ENCODE data around the gene C5AR1.
"Not testable (repeated sequence)": the region's sequence is repeated elsewhere in the genome, so short reads cannot be mapped to it uniquely, and the experiment has no call there.

The C5AR1 gene

DNA sequence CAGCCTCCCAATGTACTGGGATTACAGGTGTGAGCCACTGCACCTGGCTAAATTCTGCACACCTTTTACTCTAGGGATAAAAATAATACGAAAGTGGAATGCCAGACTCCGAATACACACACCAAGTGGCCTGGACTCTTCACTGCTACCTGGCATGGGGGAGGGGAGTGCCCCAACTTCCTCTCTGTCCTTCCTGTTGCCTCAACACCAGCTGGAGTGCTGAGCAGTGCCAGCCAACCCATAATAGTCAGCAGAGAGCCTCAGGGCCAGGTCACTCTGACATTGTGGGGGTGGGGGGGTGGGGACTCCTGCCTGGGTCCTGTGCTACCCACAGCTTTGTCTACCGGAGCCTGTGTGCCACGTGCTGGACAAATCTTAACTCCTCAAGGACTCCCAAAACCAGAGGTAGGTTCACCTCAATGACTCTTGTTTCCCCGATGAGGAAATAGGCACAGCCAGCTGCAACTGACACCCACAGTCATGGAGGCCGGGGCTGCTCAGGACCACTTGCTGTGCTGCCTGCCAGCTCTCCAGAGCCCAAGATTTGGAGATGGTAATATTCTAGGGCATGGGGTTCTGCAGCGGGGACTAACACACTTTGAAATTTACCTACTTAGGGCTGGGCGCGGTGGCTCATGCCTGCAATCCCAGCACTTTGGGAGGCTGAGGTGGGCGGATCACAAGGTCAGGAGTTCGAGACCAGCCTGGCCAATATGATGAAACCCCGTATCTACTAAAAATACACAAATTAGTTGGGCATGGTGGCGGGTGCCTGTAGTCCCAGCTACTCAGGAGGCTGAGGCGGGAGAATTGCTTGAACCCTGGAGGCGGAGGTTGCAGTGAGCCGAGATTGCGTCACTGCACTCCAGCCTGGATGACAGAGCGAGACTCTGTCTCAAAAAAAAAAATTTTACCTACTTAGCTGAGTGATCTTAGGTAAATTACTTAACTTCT is 27.4 kb downstream of the C5AR1 start:
- DNase-seq = peak; percentile 12

DNA sequence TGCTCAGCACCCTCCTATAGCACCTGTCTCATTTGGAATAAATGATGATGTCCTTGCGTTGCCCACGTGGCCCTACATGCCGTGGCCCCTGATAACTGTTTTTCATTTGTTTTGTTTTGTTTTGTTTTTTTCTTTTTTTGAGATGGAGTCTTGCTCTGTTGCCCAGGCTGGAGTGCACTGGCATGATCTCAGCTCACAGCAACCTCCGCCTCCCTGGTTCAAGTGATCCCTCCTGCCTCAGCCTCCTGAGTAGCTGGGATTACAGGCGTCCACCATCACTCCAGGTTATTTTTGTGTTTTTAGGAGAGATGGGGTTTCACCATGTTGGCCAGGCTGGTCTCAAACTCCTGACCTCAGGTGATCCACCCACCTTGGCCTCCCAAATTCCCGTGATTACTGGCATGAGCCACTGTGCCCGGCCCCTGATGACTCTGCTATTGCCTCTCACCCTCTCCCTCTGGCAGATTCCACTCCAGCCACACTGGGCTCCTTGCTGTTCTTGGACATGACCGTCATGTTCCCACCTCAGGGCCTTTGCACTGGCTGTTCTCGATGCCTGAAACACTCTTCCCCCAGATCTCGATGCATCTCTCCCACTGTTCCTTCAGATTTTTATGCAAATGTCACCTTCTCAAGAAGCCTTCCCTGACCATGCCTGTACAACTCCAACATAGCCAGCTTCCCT is 29.7 kb downstream of the C5AR1 start:
- no peak for DNase-seq

DNA sequence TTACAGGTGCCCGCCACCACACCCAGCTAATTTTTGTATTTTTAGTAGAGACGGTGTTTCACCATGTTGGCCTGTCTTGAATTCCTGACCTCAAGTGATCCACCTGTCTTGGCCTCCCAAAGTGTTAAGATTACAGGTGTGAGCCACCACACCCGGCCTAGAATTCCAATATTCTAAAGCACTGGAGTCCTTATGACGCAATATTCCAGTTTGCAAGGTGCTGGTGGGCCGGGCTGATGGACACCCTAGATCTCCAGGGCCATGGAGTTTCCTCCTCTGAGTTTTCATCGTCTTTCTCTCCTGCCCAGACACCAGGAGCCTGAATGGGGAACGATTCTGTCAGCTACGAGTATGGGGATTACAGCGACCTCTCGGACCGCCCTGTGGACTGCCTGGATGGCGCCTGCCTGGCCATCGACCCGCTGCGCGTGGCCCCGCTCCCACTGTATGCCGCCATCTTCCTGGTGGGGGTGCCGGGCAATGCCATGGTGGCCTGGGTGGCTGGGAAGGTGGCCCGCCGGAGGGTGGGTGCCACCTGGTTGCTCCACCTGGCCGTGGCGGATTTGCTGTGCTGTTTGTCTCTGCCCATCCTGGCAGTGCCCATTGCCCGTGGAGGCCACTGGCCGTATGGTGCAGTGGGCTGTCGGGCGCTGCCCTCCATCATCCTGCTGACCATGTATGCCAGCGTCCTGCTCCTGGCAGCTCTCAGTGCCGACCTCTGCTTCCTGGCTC is 31.0 kb downstream of the C5AR1 start:
- no peak for DNase-seq

- no peak for DNase-seq
Observed at GRCh38 chr19:47341734-47342133, 32.1 kb downstream of the C5AR1 start.

- no peak for DNase-seq
Observed at GRCh38 chr19:47343194-47343802, 33.6 kb downstream of the C5AR1 start.

- DNase-seq = no peak
Observed at GRCh38 chr19:47344425-47344824, 34.8 kb downstream of the C5AR1 start.

DNA sequence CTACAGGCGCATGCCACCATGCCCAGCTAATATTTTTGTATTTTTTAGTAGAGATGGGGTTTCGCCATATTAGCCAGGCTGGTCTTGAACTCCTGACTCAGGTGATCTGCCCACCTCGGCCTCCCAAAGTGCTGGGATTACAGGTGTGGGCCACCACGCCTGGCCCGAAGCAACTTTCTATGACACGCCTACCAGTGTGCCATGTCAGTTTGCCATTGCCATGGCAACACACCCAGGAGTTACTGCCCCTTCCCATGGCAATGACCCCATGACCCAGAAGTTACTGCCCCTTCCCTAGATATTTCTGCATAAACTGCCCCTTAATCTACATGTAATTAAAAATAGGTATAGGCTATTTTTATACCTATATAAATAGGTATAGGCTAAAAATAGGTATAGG is 36.4 kb downstream of the C5AR1 start:
- not testable (repeated sequence) for DNase-seq

DNA sequence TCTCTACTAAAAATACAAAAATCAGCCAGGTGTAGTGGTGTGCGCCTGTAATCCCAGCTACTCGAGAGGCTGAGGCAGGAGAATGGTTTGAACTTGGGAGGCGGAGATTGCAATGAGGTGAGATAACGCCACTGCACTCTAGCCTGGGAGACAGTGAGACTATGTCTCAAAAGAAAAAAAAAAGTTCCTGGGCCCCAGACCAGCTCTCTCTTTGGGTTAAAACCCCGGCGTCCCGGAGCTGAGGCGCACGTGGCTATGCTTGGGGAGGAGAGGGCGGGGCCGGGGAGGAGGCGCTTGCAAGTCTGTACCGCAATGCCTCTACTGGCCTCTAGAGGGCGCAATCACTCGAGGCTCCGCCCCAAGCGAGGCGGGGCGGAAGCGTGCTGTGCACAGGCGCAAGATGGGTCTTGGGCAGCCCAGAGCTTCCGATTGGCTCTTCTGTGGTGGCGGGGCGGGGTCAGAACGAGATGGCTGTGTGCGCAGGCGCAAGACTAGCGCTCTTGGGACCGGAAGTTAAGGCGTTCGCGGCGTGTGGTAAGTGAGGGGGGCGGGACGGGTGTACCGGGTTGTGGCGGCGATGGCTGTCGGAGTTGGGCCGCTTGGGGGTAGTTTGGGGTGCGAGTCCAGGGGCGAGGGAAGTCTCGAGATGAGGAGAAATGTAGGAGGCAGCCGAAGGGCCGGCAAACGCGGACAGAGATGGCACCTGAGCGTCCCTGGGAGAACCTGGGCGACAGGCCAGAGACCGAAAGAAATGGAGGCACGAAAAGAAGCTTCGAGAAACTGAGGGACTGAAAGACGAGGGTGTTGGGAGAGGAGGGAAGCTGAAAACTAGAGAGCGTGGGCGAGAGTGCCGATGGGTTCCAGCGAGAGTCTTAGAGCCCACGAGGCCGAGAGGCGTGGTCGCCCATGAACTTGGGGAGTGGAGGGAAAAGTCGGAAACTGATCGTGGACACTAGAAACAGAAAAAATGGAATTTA is 39.4 kb downstream of the C5AR1 start, which contains the start of gene DHX34:
TSS of gene DHX34 (plus strand) at position 497 of the 977 bp plus-strand sequence. CDS start 3,716 bp downstream, outside the sequence.
- DNase-seq = peak; percentile 98

DNA sequence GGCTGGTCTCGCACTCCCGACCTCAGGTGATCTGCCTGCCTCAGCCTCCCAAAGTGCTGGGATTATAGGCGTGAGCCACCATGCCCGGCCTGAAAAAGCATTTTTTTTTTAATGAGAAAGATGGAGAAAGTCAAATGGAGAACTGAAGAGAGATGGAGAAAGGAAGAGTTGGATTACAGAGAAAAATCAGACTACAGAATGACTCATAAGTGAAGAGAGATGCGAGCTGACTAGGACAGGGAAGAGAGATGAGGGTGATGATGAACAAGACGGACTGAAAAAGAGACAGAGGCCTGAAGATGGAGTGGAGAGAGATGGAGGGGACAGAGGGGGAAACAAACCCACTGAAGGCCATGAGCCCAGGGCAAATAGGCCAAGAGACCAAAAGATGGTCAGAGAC is 41.0 kb downstream of the C5AR1 start:
- DNase-seq = no peak

DNA sequence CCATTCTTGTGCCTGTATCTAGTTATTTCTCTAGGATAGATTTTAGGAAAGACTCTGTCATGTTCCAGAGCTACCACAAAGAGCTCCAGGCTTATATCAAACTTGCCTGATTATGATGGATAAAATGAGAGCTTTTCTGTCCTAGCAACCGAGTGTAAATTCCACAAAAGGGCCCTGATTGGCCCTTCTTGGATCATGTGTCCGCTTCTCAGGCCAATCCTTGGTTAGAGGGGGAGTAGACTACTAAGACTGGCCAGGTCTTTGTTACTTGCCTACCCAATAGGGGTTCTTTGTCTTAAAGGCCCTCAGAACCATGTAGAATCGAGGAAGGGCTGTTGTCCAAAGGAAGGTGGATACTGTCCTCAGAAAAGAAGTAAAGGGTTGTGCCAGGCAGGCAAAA is 41.9 kb downstream of the C5AR1 start:
- DNase-seq = no peak

DNA sequence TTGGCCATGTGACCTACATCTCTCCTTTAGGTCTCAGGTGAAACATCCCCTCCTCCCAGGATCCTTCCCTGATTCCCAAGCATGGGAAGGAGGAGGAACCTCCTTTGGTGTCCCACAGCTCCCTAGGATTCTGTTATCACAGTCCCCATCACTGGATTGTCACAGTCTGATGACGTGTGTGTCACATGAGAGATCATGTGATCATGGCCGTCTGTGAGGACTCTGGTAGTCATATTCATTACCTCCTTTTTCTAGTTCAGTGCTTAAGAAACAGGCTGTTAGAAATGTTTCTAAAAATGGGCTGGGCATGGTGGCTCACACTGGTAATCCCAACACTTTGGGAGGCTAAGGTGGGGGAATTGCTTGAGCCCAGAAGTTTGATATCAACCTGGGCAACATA is 42.4 kb downstream of the C5AR1 start:
- no peak for DNase-seq

DNA sequence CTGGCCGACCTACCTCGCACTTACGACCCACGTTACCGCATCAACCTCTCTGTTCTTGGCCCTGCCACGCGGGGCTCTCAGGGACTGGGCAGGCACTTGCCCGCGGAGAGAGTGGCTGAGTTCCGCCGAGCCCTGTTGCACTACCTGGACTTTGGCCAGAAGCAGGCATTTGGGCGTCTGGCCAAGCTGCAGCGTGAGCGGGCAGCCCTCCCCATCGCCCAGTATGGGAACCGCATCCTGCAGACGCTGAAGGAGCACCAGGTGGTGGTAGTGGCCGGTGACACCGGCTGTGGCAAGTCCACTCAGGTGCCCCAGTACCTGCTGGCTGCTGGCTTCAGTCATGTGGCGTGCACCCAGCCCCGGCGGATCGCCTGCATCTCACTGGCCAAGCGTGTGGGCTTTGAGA is 43.6 kb downstream of the C5AR1 start:
- peak; percentile 58 for DNase-seq

DNA sequence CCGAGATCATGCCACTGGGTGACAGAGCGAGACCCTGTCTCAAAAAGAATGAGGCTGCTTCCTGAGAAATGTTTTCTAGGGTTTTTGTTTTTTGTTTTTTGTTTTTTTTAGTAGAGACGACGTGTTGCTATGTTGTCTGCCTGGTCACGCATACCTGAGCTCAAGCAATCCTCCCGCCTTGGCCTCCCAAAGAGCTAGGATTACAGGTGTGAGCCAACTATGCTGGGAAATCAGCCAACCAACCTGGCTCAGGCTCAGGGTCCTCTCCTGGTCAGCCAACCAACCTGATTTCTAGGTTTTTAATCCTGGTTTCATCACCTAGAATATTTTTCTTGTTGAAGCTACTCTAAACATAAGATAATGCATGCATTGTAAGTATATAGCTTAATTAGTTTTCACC is 47.2 kb downstream of the C5AR1 start:
- DNase-seq = peak; percentile 22

GRCh38 chr19:47357788-47358680 is 48.4 kb downstream of the C5AR1 start:
- no peak for DNase-seq

DNA sequence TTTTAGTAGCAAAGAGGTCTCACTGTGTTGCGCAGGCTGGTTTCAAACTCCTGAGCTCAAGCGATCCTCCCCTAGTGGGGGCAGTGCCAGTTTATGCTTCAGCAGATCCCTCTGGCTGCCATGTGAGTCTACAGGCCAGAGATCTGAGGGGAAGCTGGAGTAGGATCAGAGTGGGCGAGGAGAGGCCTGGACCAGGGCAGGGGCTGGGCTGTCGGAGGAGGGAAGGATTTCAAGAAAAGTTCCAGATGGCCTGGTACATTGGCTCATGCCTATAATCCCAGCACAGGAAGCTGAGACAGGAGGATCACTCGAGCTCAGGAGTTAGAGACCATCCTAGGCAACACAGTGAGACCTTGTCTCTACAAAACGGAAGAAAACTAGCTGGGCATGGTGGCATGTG is 49.3 kb downstream of the C5AR1 start:
- DNase-seq = no peak

DNA sequence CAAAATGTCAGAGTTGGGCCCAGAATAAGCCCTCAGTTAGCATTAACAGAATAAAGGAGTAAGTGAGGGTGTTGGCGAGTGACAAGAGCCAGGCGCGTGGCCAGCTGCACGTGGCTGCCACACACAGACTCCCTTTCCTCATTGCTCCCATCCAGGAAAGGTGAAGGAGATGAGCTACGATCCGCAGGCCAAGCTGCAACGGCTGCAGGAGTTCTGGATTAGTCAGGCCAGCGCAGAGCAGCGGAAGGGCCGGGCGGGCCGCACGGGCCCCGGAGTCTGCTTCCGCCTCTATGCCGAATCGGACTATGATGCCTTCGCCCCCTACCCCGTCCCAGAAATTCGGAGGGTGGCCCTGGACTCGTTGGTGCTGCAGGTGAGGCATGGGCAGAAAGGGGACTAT is 52.7 kb downstream of the C5AR1 start:
- no peak for DNase-seq

DNA sequence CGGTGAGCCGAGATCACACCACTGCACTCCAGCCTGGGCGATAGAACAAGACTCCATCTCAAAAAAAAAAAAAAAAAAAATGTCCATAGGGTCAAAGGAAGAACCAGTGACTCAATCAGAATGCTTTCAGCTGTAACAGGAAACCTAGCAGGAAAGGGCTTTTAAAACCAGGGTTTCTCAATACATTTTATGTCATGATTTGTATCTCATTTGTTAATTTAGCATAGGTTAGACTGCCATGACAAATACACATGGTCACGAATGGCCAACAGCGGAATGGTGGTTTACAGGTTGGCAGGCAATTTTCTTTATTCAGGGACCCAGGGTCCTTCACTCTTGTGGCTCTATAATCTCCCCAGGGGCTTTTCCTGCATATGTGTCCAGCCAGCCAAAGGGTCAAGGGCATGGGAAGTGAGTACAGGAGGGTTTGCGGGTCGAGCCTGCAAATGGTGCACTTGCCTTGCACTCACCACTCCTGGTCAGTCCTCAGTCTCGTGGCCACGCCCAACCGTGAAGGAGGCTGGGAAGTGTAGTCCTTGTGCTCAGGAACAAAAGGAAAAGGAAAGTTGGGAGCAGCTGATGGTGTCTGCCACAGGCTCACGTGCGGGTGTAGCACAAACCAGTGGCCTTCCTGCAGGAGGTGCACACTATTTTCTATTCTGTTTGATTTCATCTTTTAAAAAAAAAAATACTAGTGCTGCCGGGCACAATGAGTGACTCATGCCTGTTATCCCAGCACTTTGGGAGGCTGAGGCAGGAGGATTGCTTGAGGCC is 54.3 kb downstream of the C5AR1 start:
- no peak for DNase-seq

DNA sequence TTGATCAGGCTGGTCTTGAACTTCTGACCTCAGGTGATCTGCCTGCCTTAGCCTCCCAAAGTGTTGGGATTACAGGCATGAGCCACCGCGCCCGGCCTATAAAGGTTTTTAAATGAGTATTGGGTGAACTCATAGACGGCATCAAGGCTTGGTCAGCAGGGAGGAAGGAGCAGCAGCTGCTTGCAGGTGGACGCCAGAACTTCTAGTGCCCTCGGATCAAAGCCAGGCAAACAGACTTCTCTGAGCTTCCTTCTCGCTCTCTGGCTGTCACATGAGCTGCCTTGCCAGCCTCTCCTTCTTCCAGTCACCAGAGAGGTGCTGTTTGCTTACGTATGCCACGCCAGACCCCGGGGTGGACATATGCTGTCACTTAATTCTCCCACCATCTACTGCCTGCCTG is 55.8 kb downstream of the C5AR1 start:
- DNase-seq = not testable (repeated sequence)

- no peak for DNase-seq
Observed at GRCh38 chr19:47370045-47370611, 60.5 kb downstream of the C5AR1 start.

Measured in DMS79 treated with DMSO at 0.1 percent for 48 hours (cell line).